GM21619 (cell line): ENCODE data around the gene SNRPD3.

Experiments used
- ATAC-seq: cut with Tn5 transposase; IDR thresholded peaks from one replicate; pipeline ENCODE4 v1.9.1; 2021; ENCODE audit not compliant: unreplicated experiment

The SNRPD3 gene

GRCh38 chr22:24565077-24565476, 9.3 kb downstream of the SNRPD3 start:
- no peak for ATAC-seq

DNA sequence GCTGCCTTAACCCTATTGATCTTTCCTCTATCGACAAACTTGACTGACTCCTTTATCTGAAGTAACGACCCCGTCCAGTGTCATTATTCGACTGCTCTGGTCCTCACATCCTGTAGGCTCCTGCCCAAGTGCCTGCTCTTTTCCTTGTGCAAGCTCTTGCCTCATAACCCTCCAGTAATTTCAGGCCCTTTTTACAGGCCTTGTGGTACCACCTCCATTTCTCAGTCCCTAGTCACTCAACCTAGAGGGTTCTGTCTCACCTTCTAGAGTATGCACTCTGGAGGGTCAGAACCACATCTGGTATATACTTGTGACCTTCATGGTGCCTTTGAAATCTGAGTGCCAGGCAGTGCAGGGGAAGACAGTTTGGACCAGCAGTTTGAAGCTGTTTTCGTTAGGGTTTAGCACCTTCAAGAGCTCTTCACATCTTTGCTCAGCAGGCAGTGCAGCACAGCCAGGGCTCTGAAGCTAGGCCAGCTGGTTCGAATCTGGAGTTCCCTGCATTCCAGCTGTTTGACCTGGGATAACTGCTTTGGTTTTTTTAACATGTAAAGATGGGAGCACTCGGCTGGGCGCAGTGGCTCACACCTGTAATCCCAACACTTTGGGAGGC, 11.2 kb downstream of the SNRPD3 start:
- ATAC-seq = no peak

DNA sequence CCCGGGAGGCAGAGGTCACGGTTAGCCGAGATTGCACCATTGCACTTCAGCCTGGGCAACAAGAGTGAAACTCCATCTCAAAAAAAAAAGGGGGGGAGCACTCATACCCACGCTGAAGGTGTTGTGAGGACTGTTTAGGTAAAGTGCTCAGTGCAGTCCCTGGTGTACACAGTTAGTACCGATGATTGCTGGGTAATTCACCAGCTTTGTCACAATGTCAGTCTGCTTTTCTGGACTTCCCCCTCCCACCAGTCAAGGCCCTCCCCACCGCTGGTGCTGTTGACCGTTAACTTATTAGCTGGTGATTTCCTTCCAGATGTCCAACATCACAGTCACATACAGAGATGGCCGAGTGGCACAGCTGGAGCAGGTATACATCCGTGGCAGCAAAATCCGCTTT, 11.9 kb downstream of the SNRPD3 start:
- ATAC-seq = no peak

DNA sequence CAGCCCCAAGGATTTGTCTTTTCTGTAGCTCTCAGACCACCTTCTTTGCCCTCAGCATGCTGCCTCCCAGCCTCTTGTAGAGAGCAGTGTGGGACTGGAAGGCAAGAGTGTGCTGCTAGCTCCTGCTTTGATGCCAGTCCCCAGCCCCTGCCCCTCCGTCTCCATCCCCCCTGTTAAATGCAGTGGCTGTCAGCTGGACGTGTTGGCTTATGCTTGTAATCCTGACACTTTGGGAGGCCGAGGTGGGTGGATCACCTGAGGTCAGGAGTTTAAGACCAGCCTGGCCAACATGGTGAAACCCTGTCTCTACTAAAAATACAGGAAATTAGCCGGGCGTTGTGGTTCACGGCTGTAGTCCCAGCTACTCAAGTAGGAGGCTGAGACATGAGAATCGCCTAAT, 15.5 kb downstream of the SNRPD3 start:
- no peak for ATAC-seq

DNA sequence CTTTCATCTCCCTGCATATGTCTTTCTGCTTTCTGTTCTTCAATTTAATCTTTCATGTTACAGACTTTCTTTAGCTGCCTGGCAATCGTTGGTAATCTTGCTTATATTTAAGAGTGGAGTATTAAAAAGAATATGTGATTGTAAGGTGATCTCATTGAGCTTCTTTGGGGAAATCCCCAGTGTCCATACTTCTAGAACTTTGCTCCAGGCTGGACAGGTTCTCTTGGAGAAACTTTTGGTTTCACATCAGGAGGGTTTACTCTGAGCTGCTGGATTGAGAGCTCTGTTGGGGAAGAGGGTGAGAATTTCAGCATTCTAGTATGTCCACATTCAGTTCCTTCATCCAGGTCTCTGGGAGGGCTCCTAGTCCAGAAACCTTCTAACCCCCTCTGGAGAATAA, 21.0 kb downstream of the SNRPD3 start:
- ATAC-seq = no peak

DNA sequence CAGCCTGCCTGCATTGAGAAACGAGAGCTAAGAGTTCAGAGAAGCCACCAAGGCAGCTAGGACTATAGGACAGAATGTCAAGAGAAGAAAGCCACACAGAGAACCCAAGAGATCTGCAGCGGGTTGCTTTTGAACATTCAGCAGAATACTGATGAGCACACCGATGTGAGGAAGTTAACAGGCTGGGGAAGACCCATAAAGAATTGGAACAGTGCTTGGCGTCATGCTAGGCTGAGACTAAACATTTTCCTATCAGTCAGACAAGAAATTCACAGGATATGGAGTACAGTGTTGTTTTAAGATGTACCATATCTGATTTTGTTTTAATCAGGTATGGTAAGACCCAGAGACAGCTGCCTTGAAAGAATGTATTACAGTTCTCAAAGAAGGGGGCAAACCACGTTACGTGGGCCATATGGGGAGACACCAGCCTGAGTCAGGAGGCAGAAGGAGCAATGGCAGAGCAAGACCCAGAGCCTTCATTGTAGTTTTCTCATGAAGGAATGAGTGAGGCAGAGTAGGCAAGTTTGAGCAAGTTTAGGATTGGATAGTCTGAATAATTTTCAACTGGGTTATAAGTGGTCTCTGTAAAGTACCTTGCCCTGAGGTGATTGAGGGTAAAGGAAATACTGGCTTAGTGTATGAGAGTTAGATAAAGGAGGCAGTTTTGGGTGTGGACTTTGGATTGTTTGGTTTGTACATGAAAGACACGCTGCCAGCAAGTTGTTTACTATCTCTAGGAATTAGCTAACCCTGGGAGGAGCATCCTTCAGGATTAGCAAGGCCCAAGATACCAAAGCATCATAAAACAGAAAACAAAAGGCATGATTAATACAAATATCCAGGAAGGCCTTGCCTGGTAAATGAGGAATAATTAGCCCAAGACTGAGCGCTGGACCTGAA, 22.8 kb downstream of the SNRPD3 start:
- ATAC-seq = no peak

GRCh38 chr22:24579258-24579601, 23.4 kb downstream of the SNRPD3 start:
- no peak for ATAC-seq

DNA sequence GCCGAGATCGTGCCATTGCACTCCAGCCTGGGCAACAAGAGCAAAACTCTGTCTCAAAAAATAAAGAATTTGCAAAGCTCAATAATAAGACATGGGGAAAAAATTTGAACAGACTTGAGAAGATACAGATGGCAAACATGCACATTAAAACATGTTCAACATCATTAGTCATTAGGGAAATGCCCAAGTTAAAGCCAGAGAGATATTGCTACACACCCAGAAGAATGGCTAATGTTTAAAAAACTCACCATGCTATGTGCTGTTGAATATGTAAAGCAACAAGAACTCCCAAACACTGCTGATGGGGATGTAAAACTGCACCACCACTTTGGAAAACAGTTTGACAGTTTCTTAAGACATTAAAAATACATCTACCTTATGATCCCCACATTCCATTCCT, 24.5 kb downstream of the SNRPD3 start:
- ATAC-seq = no peak

DNA sequence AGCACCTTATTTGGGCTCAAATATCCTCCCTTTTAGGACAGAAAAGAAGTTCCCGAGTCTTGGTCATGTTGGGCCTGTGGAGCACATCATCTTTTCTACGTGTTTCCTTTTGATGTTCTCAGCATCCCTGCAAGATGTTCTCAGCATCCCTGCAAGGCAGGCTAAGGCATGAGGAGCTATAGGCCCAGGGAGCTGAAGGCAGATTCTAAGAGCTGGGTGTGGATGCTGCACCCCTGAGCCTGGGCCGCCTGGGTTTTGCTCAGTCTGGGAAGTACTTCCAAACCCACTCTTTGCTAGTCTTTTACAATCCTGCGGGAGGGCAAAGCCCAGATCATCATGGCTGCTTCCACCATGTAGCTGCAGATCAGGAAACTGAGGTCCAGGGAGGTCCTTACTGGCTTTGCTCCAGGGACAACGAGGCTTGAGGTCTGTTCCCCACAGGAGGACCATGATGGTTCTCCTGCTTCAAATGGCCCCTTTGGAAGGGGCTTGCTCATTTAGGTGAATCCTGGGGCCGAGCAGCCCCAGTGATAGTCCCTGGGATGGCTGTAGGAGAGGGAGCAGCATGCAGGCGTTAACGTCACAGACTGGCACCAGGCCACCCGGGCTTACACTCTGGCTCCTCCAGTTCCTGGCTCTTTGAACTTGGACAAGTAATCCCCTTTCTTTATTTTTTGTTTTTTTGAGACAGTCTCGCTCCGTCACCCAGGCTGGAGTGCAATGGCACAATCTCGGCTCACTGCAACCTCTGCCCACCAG, 26.4 kb downstream of the SNRPD3 start:
- ATAC-seq = no peak

GRCh38 chr22:24583221-24584165, 27.7 kb downstream of the SNRPD3 start:
- ATAC-seq = no peak

- no peak for ATAC-seq
Measured at GRCh38 chr22:24584166-24584790, 28.5 kb downstream of the SNRPD3 start.

- no peak for ATAC-seq
Measured at GRCh38 chr22:24584871-24585411, 29.1 kb downstream of the SNRPD3 start.

DNA sequence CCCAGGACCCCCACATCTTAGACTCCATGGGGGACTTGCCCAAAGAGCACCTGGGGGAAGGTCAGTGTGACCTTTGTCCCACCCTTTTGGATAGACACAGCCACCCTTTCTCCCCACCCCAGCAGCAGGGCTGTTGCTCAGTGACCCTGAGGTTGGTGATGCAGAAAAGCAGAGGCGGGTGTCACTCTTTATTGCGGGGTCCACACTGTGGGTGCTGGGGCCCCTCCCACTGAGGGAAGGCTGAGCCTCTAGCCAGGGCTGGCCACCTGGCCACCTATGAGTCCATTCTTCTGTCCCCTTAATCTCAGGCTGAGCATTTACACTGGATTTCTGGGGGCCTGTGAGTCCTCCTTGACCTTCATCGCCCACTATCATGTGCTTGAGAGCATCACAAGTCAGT, 29.7 kb downstream of the SNRPD3 start:
- no peak for ATAC-seq

- no peak for ATAC-seq
Measured at GRCh38 chr22:24585927-24586546, 30.2 kb downstream of the SNRPD3 start.

GRCh38 chr22:24587251-24587650, 31.5 kb downstream of the SNRPD3 start:
- ATAC-seq = no peak

GRCh38 chr22:24587948-24588347, 32.1 kb downstream of the SNRPD3 start:
- no peak for ATAC-seq

GRCh38 chr22:24588381-24588756, 32.6 kb downstream of the SNRPD3 start:
- no peak for ATAC-seq

- ATAC-seq = no peak
Measured at GRCh38 chr22:24588757-24589481, 33.1 kb downstream of the SNRPD3 start.

DNA sequence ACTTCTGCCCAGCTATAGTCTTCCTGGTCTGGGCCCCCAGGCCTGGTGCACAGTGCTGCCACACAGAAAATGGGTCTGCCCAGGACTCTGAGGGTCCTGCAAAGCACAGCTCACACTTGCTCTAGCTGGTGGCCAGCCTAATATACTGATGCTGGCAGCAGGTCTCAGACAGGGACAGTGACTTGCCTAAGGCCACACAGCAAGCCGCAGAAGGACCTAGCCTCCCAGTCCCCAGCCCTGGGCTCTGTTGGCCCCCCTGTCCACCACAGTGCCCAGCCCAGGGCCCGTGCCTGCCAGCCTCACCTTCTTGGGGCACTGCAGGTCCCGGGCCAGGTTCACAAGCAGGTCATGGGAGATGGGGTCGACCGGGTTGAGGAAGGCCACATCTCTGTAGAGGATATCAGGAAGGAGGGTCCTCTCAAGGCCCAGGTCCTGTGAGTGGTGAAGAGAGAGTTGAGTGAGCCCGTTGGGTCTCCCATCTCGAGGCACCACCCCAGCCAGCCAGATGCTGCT, 33.8 kb downstream of the SNRPD3 start:
- ATAC-seq = no peak
